H1 (cell line): ENCODE results near the gene KRT1. TPM values are rescaled to one million over a fixed set of nuclear protein-coding genes. Genes with fewer than 3 reads are reported as not detected.

Source experiments
- POLR2AphosphoS5 ChIP-seq: IDR thresholded peaks from 2 replicates; pipeline ENCODE4 v1.6.1; 2011; ENCODE audit warnings: low read depth, low read length
- polyA plus RNA-seq, 7 experiments: library from polyadenylated mRNA; depleted of rRNA in 3 of 7; stranded (reverse) in 5 of 7; unstranded in 2 of 7; fragments of >200 nt in 5 of 7; fragments of 200-250 nt in 2 of 7; gene quantifications; 1 replicate in 5 of 7; 2 replicates in 1 of 7; 4 replicates in 1 of 7; pipeline versions ENCODE4 v1.2.1 to v1.2.3, GENCODE V29; 2011 to 2013; ENCODE audit warnings: missing spikeins in 2 of 7, mixed read lengths in 2 of 7
- total RNA-seq: library from RNA; stranded (reverse); fragmentation: NEBNext Ultra II Directional; extraction: Animal tissue kit (Norgen Biotek cat#: 25700); gene quantifications from 2 replicates; pipeline ENCODE4 v1.2.1, GENCODE V29; 2021

Gene KRT1
- total and polyA plus RNA-seq, 2 of the 8 experiments (the other 6 are each of a cell fraction or from before 2014, with no cell fraction given): not detected

DNA sequence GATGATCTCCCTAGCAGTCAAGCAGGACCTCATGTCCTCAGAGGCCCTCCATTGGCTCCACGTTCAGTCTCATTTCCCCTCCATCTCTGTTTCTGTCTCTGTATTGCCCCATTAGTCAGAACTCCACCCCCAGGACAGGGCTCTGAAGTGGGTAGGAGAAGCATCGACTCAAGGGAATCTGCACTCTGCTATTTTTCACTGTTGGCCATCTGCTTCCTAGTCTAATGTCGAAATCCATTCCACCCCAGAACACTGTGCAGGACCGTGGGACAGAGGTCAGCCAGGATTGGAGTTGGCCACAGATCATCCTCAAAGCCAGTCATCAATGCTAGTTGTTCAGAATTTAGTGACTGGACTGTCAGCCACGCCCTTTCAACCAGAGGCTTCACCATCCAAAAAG, 13.1 kb upstream of the KRT1 start (continued):
- TF ChIP-seq POLR2AphosphoS5: no peak
